ENCODE data around the gene TOM1L2.
"Not testable (repeated sequence)": the region's sequence is repeated elsewhere in the genome, so short reads cannot be mapped to it uniquely, and the experiment has no call there.

Gene TOM1L2

GRCh38 chr17:17813725-17814095 is 158.5 kb downstream of the TOM1L2 start:
- DNase-seq: no peak

- DNase-seq: no peak
These were observed 159.0 kb downstream of the TOM1L2 start for GRCh38 chr17:17813055-17813724.

GRCh38 chr17:17812211-17813054 is 159.8 kb downstream of the TOM1L2 start:
- DNase-seq: no peak

- DNase-seq: no peak
These were observed 160.6 kb downstream of the TOM1L2 start for GRCh38 chr17:17811381-17812210.

- no peak for DNase-seq
These were observed 161.3 kb downstream of the TOM1L2 start for GRCh38 chr17:17810895-17811248.

- DNase-seq: no peak
These were observed 161.9 kb downstream of the TOM1L2 start for GRCh38 chr17:17810084-17810894.

- DNase-seq: no peak
These were observed 162.6 kb downstream of the TOM1L2 start for GRCh38 chr17:17809531-17810083.

GRCh38 chr17:17808706-17809432 is 163.3 kb downstream of the TOM1L2 start:
- no peak for DNase-seq

GRCh38 chr17:17808200-17808599 is 164.0 kb downstream of the TOM1L2 start:
- not testable (repeated sequence) for DNase-seq

GRCh38 chr17:17807440-17807839 is 164.8 kb downstream of the TOM1L2 start:
- no peak for DNase-seq

GRCh38 chr17:17806611-17807274 is 165.5 kb downstream of the TOM1L2 start:
- no peak for DNase-seq

- no peak for DNase-seq
These were observed 166.2 kb downstream of the TOM1L2 start for GRCh38 chr17:17806035-17806434.

GRCh38 chr17:17805575-17805974 is 166.6 kb downstream of the TOM1L2 start:
- no peak for DNase-seq

GRCh38 chr17:17804007-17804406 is 168.2 kb downstream of the TOM1L2 start:
- DNase-seq: no peak

- no peak for DNase-seq
These were observed 170.3 kb downstream of the TOM1L2 start for GRCh38 chr17:17801800-17802481.

- no peak for DNase-seq
These were observed 171.6 kb downstream of the TOM1L2 start for GRCh38 chr17:17800504-17801021.

GRCh38 chr17:17798573-17799255 is 173.5 kb downstream of the TOM1L2 start:
- no peak for DNase-seq

- no peak for DNase-seq
These were observed 174.1 kb downstream of the TOM1L2 start for GRCh38 chr17:17798010-17798556.

GRCh38 chr17:17797119-17797809 is 174.9 kb downstream of the TOM1L2 start:
- DNase-seq: no peak
